Stimulated activated CD4-positive, alpha-beta T cell treated with anti-CD3 and anti-CD28 coated beads, Interleukin-1b, Interleukin-23, amount 100 ng/mL, for 24 hours (primary cell): ENCODE measurements around the gene NKAIN2.

Source experiments
- DNase-seq, 4 experiments: peaks; one replicate each; pipeline ENCODE4 v3.0.0-alpha.2; 2020; ENCODE audit warnings: low read depth in 4 of 4, low spot score in 1 of 4

The NKAIN2 gene

DNA sequence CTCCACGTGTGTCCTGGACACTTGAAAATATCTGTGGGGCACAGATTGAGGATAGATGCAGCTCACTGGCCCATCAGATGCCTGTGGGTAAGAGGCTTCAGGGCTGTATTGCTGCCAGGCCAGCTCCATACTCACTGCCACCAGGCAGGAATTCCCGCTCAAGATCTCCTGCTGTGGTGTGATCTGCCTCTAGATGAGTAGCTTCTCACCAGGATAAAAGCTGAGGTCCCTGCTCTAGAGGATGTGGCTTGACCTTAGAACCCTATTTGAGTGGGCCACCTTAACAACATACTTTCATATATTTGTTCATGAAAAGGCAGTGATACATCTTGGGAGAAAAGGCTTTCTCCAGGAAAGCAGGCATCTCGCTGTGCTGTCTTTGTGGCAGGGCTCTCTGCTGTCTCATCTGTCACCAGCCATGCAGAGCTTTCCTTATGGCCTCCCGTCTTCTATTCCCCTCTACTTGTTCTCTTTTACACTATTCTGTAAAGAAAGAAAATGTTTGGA is 992.9 kb downstream of the NKAIN2 start:
- DNase-seq = no peak

DNA sequence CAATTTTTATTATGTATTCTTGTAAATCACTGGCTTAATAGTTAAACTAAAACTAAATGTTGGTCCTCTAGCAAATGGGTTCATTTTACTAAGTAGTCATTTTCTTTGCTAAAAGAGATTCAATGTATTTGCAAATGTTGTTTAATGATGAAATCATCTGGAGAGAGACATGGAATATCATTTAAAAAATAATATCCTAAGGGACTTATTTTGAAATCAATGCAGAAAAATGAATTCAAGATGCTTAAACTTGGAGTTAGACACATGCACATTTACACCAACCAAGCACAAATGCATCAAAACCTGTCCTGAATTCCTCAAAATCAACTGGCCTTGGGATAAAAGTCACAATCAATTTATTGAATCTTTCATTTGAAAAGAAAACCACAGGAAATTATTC is 993.6 kb downstream of the NKAIN2 start:
- no peak for DNase-seq

DNA sequence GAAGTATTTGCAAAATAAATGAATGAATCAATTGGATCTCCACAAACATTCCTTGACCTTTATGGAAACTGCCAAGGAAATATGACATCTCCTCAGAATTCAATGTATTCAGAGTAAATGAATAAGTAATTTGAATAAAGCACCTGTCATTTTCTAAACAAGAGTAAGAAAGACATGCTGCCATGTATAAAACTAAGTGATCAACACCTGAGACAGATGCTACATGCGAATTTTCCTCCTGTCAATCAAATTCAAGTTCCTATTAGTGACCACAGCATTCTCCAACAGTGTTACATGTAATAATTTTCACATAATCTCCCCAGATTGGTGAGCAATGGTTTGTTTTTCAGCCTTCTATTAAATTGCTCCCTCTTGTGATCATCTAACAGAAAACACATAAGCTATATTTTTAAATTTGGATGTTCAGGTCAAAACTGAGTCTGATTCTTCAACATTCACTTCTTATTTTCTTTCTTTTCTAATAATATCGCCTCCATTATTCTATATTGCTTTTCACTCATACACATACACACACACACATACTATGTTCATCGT is 995.4 kb downstream of the NKAIN2 start:
- DNase-seq = no peak

DNA sequence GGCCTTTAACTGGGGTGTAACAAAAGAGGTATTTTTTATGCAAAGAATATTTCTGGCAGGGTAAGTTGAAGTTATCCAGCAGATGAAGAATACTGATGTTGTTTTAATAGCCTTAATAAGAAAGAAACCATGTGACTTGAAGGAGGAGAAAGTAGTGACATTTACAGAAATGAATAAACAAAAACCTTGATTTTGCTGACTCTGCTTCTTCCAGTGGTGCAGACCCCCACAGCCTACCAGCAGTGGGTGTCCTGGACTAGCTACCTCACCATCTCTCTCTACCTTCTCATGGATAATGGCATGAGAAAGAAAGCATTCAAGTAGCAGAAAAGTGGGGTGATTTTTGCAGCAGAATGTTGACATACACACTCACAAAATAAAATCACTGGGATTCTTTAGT is 996.0 kb downstream of the NKAIN2 start:
- no peak for DNase-seq

DNA sequence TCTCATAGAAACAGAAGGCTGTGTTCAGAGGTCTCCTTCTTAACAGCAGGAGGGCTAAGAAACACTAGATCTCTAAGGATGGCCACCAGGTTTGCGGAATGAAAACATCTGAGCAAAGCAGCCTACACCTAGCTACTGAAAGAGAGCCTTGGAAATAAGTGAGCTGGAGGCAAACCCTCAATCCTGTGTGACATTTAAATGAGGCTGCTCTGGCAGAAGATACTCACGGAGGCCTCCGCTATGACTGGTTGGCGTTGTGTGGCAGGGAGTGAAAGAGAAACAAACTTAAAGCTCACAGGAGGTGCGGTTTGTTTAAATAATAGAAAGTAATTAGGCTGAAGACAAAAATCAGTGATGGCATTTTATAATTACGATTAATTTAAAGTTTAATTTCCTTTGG is 996.6 kb downstream of the NKAIN2 start:
- no peak for DNase-seq

DNA sequence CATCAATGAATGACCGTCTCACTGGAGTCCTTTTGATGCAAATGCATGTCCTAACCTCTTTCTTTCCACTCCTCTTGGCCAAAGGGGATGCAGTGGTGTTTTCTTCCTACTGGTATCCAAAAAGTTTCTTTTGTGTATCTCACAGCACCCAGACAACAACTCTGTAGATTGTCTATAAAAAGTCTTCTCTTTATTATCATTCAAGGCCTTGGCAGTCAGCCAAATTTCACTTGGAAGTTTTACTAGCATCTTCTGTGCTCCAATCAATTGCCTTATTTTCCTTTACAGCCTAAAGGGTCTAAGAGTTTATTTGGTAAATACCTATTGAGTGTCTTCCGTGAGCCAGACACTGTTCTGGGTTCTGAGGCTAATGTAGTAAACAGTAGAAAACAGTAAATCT is 1008.4 kb downstream of the NKAIN2 start:
- DNase-seq = no peak

DNA sequence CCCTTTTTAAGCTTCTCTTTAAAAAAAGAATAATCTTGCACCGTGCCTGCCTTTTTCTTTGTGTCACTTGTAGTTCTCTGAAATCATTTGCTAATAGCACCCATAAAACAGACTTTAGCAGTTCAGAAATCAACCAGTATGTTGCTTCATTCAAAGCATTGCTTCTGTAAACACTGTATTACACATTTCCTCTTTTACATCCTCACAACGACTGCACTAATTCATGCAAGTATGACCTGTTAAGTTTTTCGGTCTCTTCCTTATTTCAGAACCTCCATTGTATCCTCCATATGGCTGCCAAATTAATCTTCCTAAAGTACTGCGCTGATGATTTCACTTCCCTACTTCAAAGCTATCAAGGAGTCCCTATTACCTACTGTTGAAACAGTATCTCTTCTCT is 1015.7 kb downstream of the NKAIN2 start:
- no peak for DNase-seq

DNA sequence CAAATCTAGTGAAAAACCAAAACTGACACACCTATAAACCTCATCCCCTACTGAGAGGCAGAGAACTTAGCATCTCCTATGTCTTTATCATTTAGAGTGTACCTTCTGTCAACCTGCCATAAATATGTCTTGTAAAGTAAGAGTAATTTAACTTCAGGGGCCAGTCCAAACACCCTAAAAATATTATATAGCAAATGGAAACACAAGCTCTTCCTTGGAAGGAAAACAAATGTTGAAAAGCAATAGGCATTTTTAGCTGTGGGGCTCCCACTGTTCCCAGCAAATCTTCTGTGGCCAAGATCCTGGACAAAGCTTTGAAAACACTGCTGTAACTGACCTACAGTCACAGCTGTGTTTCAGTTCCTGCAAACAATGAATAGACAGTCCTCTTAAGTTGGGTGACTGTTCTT is 1018.5 kb downstream of the NKAIN2 start:
- DNase-seq = no peak

DNA sequence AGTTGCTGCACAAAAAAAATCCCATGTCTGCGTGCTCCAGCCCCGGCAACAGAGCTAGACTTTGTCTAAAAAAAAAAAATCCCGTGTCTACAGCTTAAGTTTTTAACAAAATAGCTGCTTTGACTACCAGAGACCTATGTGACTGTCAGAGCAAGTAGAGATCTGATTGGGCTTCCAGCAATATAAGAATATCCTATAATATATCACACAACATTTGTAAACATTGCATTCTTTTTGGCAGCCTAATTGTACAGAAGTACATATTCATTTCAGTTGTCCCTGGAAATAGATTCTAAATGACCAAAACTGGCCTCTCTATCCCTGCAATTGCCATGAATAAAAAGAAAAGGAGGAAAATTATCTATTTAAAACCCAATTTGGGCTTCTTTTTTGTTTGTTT is 1019.1 kb downstream of the NKAIN2 start:
- no peak for DNase-seq

DNA sequence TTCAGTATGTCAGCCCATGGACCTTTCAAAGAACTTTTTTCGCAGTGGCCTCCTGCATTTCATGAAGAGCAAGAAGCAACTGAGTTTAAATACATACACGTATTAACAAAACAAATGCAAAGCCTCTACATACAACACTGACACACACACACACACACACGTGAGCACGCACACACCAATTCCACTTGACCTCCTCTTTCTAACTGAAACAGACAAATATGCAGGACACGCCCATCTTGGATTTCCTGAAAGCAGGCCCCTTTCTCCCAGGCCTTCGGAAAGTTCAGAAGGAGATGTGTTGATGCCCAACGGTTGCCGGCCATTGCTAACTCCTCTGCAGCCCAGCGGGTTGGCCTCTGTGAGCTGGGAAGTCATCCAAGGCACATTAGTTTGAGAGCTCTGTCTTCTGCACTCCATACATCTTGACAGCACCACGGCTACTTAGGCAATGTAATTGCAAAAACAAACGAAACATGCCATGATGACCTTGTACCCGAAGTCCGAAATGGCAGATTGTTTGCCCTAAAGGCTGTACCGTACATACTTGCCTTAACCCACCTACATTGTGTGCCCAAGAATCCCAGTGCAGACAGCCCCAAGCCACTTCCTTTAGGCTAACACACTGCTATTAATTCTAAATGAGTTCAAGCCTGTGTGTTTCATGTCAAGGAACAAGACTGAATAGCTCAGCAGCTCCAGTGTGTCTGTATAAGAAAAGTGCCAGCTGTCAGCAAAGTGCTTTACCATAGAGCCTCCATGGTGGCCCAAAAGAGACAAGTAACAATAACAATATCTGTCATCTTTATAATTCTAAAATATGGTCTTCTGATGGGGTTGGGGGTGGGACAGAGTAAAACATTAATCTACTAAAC is 1019.8 kb downstream of the NKAIN2 start:
- no peak for DNase-seq

DNA sequence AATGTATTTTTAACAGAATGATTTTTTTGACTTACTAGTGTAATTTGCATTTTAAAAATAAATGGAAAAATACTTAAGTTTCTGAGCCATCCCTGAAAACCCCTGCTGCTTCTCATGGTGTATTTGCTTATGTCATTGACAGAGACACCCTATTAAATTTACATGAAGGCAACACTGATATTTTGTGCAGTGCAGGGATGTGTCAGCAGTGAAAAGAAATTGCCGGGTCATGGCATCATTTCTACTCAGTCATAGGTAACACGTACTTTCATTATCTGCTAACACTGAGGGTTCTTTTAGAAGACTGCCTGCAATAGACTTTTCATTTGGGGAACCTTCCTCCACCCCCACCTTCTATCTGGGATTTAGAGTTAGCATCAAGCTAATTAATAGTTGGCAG is 1021.9 kb downstream of the NKAIN2 start:
- no peak for DNase-seq

DNA sequence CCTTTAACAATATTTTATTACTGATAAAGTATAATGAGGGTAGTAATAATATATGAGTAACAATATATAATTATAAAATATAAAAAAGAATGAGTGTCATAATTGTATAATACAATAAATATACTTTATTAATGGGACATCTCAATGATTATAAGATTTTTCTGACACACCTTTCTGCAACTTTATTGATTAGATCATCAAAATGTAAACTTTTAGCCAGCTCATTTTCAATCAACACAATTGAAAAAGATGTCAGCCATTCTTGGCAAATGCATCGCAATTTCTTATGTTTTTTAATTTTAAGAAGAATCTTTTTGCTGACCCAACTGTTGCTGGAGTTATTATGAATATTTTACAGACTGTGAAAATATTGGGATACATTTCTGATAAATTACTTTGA is 1026.2 kb downstream of the NKAIN2 start:
- no peak for DNase-seq

DNA sequence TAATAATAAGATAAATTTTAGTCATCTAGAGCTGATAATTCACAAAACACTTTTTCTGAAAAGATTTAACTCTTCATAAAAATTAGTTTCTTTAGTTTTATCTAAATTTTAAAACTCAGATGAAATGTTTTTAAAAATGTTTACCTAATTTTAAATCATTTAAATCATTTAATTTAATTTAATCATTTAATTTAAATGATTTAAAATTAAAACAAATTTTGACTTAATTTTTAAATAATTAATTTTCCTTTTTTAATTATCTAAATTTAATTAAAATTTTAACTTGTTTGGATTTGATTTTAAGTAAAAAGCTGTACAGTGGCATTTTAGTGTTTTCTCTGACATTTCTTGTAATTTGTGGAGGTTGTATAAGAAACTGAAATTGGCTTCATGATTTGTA is 1026.8 kb downstream of the NKAIN2 start:
- DNase-seq = no peak

DNA sequence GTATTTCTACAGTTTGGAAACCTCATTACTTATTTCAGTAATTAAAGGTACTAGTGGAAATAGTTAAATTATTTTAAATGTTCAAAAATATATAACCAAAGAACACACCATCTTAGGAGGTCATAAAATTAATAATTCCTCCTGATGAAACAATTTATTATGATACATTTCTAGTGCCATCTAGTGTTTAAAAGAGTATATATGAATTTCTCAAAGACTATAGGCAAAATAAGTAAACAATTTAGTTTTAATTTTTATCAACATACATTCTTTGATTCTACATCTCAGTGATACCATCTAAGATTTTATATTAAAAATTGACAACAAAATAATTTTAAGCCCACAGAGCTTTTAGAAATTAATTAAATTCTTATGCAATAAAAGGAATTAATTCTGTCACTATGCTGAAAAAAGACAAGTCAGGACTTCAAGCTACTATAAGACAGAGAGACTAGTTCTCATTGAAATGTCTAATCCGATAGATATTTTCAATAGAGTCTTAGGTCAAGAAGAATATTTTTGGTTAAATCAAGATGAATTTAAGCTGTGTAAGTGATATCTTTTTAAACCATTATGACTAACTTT is 1050.8 kb downstream of the NKAIN2 start:
- no peak for DNase-seq

DNA sequence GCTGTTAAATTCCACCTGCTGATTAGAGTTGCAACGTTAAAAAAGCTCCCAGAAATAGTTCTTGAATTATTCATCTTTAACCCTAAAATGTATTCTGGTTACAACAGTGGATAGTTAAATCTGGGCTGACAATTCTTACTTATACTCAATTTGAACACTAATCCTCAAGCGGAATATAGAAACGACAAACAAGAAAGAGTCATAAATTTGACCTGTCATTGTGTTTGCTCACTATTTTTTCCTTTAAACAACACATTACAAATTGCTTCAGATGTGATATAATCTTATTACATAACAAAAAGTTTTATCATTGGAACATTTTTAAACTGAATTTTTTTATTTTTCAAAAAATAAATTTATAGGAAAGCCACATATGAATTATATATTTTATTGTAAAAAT is 1054.1 kb downstream of the NKAIN2 start:
- no peak for DNase-seq

DNA sequence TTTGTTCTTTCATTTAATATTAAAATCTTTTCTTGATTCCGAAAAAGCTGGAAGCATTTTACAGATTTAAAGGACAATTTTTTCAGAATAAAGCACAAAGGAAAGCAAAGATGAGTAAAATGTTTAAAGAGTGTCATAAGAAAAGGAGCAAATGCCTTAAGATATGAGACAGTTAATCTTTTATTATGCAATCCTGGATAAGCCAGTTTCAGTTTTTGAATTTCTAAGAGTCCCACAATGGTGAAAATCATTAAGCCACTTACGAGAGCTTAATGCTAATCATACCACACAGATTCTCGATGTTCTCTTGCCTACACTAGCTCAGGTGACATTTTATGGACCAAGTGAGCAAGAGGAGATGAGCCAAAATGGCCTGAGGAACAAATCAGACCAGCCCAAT is 1054.9 kb downstream of the NKAIN2 start:
- DNase-seq = no peak

DNA sequence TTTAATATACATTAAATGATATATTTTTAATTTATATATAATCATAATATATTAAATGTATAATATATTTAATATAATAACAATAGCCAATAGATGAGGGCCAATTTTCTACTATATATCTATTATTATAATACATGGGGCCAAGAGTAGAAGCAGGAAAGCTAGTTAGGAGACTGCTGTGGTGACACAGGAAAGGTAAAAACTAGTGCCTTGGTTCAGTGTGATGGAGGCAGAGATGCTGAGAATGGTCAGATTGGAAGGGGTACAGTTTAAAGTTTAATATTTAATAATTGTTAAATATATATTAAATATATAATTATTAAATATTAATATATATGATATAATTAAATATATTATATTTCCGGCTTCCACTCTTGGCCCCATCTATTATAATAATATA is 1055.7 kb downstream of the NKAIN2 start:
- no peak for DNase-seq

DNA sequence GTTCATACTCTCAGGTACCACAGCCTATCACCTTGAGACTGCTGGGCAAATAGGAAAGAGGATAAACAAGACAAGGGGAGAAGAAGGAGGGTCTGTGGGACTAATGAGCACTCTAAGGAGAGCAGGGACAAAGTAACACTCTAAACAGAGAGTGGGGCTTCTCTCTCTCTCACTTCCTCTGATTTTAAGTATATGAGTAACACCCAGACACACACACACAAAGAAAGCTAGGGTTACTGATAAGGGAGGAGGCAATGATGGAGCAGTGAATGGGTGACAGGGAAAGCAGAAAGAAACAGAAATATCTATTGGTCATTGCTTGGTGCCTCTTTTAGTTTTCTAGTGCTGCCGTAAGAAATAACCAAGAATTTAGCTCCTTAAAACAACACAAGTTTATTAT is 1062.4 kb downstream of the NKAIN2 start:
- no peak for DNase-seq

DNA sequence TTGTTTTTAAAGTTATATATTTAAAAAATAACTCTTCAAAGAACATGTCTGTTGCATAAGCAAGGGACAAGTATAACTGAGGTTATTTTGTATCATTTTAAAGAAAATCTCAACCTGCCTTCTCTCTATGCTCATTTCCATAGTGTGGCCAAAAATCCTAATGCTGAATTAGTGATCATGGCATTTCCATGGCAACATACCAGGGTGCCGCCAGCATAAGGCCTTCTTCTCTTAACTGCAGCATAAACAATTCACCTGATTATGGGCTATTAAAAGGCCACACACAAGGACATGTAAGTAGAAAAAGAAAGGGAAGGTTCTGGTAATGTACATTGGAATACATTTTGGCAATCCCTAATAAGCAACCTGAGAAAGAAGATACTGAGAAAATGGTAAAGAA is 1063.5 kb downstream of the NKAIN2 start:
- DNase-seq = no peak

DNA sequence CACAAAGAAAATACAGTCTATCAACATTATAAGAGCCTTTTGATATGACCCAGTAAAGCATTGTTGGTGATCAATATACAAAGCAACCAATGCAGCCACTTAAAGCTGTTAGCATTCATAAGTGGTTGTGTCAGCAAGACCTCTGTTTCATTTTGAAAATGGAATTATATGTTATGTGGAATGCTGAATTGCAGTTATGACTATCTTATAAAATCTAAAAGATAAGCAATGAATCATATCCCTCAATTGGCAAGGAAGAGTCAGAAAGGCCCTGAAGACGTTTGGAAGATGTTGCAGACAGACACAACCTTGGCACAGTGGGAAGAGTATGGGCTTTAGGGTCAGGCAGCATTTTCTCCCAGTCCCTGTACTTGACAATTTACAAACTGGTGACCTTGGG is 1064.8 kb downstream of the NKAIN2 start:
- DNase-seq = no peak

DNA sequence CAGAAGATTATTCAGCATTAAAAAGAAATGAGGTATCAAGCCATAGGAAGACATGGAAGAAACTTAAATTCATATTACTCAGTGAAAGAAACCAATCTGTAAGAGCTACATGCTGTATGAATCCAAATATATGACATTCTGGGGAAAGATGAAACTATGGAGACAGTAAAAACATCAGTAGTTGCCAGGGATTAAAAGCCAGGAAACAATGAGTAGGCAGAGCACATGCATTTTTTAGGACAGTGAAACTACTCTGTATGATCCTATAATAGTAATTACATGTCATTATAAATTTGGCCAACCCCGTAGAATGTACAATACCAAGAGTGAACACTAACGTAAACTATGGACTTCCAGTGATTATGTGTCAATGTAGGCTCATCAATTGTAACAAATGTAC is 1065.8 kb downstream of the NKAIN2 start:
- DNase-seq = no peak
